Keratinocyte (primary cell): ENCODE data around the gene CHD8. TPM values are rescaled to one million over a fixed set of nuclear protein-coding genes. Genes with fewer than 3 reads are reported as not detected.

ENCODE experiments used
- DNase-seq: peaks from one replicate; pipeline ENCODE4 v3.0.0-alpha.2; 2011; ENCODE audit warnings: low read depth, missing footprints, low spot score
- FAIRE-seq: peaks from 2 replicates; lab custom pipeline; 2011; peaks lifted over from hg19 to GRCh38; lab: Jason Lieb, UNC
- H2AFZ ChIP-seq: 2 replicates; pipeline ENCODE4 v1.6.0; 2012; ENCODE audit warnings: low read length, control low read depth, inconsistent platforms; ENCODE audit not compliant: control insufficient read depth
- H3K27ac ChIP-seq: 2 replicates; pipeline ENCODE4 v1.5.1; 2011; ENCODE audit warnings: low read length; ENCODE audit not compliant: control insufficient read depth, insufficient read depth
- H3K27me3 ChIP-seq: 3 replicates; pipeline ENCODE4 v1.6.0; 2011; ENCODE audit warnings: low read length; ENCODE audit not compliant: control insufficient read depth, insufficient read depth; ENCODE audit errors: extremely low read depth
- H3K36me3 ChIP-seq, 2 experiments: 2 replicates in 1 of 2; 3 replicates in 1 of 2; pipeline ENCODE4 v1.5.1; 2011; ENCODE audit warnings: low read length in 2 of 2, mild to moderate bottlenecking in 1 of 2; ENCODE audit not compliant: control insufficient read depth in 2 of 2, insufficient read depth in 2 of 2; ENCODE audit errors: extremely low read depth in 1 of 2
- H3K4me1 ChIP-seq: 3 replicates; pipeline ENCODE4 v1.5.1; 2011; ENCODE audit warnings: low read length; ENCODE audit not compliant: control insufficient read depth, insufficient read depth; ENCODE audit errors: extremely low read depth
- H3K4me2 ChIP-seq: 3 replicates; pipeline ENCODE4 v1.6.0; 2011; ENCODE audit warnings: low read depth, low read length; ENCODE audit not compliant: control insufficient read depth, insufficient read depth; ENCODE audit errors: extremely low read depth
- H3K4me3 ChIP-seq, 3 experiments: fragments of 200-600 bp in 1 of 3; sonication (generic) in 1 of 3; 2 replicates in 2 of 3; 3 replicates in 1 of 3; pipeline ENCODE4 v1.5.1; 2011 to 2016; ENCODE audit warnings: low read length in 3 of 3, mild to moderate bottlenecking in 3 of 3, control low read depth in 2 of 3, inconsistent platforms in 1 of 3, low read depth in 1 of 3, mixed read lengths in 1 of 3, mixed run types in 1 of 3, moderate library complexity in 1 of 3; ENCODE audit not compliant: control insufficient read depth in 2 of 3, insufficient read depth in 2 of 3; ENCODE audit errors: extremely low read depth in 1 of 3
- H3K79me2 ChIP-seq: 2 replicates; pipeline ENCODE4 v1.6.0; 2012; ENCODE audit warnings: low read length; ENCODE audit not compliant: control insufficient read depth, insufficient read depth
- H3K9ac ChIP-seq: 3 replicates; pipeline ENCODE4 v1.6.0; 2011; ENCODE audit warnings: low read length; ENCODE audit not compliant: control insufficient read depth, insufficient read depth; ENCODE audit errors: extremely low read depth
- H3K9me1 ChIP-seq: 3 replicates; pipeline ENCODE4 v1.6.0; 2011; ENCODE audit warnings: low read length; ENCODE audit not compliant: control insufficient read depth, insufficient read depth; ENCODE audit errors: extremely low read depth
- H3K9me3 ChIP-seq: 2 replicates; pipeline ENCODE4 v1.5.1; 2012; ENCODE audit warnings: low read depth, low read length; ENCODE audit not compliant: control insufficient read depth
- H4K20me1 ChIP-seq: 3 replicates; pipeline ENCODE4 v1.6.0; 2011; ENCODE audit warnings: low read length; ENCODE audit not compliant: control insufficient read depth, insufficient read depth; ENCODE audit errors: extremely low read depth
- EZH2 ChIP-seq: IDR thresholded peaks from one replicate; pipeline ENCODE4 v1.6.1; 2012; ENCODE audit warnings: inconsistent platforms, mild to moderate bottlenecking, low read length, moderate library complexity
- dilution Hi-C: fragments of 300-500 bp; cut with MboI; formaldehyde crosslinking; loops from one replicate; pipeline ENCODE4 v1.7.0; 2020; ENCODE audit warnings: low sequenced_read_pairs; ENCODE audit not compliant: extremely low pct_ligation_motif_present
- polyA plus RNA-seq, 5 experiments: library from polyadenylated mRNA; depleted of rRNA in 3 of 5; stranded (reverse) in 3 of 5; stranded (forward) in 1 of 5; unstranded in 1 of 5; fragments of >200 nt; gene quantifications; 1 replicate in 1 of 5; 2 replicates in 3 of 5; 3 replicates in 1 of 5; pipeline versions ENCODE4 v1.2.1 to v1.2.3, GENCODE V29; 2011 to 2012; ENCODE audit warnings: missing spikeins in 2 of 5, low read depth in 1 of 5, low replicate concordance in 1 of 5
- TF ChIP-seq, protein P1 (sequence below), 3 experiments: IDR thresholded peaks in 1 of 3; conservative IDR thresholded peaks in 1 of 3; optimal IDR thresholded peaks in 1 of 3; 2 replicates in 2 of 3; 3 replicates in 1 of 3; pipeline versions ENCODE3 to v1.5.1; 2011; ENCODE audit warnings: low read length in 3 of 3, mild to moderate bottlenecking in 3 of 3, moderate library complexity in 2 of 3, control low read depth in 1 of 3, inconsistent platforms in 1 of 3; ENCODE audit not compliant: insufficient read depth in 2 of 3; ENCODE audit errors: extremely low read depth in 1 of 3

CHD8 gene
- polyA plus RNA-seq, 1 donor (not counting 4 experiments of a cell fraction or from before 2014, with no cell fraction given) = 24.7 TPM

DNA sequence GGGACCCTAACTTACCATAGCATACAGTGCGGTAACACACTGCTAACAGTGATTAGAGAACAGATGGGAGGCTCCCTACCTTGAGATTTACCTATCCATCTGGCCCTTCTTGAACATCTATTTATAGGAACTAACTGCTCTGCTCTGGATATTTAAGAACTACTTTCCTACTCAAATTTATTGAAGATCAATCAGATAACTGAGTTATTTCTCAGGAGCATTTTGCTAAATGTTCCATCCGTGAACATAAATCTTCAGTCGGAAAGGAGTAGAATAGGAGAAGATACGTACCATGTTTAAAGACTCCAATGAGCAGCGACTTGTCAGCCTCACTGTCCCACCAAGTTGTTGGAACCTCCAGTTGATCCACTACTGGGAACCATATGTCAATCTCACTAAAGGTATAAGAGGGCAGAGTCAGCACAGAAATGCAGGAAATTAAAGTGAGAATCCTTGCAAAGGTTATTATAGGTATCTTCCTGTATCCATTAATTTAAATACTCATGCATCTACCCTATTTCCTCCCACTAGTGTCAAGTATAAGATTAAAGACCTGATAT lies 56.5 kb downstream of the CHD8 start:
- Histone ChIP-seq H3K9me1 (no peaks in the 10 kb centered on the region), H3K4me2 (no peak overlapping the region), H3K4me3 (no peak overlapping the region), H4K20me1 (no peaks in the 10 kb centered on the region), H3K27me3 (no peaks in the 10 kb centered on the region), H3K79me2 (no peaks in the 10 kb centered on the region), H3K9me3 (no peaks in the 10 kb centered on the region), H3K36me3 (peaks cover 57 to 61% of the 10 kb centered on the region in 2 experiments), H3K27ac (no peak overlapping the region), H3K9ac (no peak overlapping the region), H3K4me1 (no peaks in the 10 kb centered on the region), H2AFZ (no peak overlapping the region)
- no peak for FAIRE-seq
- no peak for TF ChIP-seq EZH2
- TF ChIP-seq, protein P1, sequence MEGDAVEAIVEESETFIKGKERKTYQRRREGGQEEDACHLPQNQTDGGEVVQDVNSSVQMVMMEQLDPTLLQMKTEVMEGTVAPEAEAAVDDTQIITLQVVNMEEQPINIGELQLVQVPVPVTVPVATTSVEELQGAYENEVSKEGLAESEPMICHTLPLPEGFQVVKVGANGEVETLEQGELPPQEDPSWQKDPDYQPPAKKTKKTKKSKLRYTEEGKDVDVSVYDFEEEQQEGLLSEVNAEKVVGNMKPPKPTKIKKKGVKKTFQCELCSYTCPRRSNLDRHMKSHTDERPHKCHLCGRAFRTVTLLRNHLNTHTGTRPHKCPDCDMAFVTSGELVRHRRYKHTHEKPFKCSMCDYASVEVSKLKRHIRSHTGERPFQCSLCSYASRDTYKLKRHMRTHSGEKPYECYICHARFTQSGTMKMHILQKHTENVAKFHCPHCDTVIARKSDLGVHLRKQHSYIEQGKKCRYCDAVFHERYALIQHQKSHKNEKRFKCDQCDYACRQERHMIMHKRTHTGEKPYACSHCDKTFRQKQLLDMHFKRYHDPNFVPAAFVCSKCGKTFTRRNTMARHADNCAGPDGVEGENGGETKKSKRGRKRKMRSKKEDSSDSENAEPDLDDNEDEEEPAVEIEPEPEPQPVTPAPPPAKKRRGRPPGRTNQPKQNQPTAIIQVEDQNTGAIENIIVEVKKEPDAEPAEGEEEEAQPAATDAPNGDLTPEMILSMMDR (optimal IDR thresholded peaks at IDR 0.05 in 1 of 3, IDR thresholded peaks at IDR 0.05 in 1 of 3, conservative IDR thresholded peaks at IDR 0.05 in 1 of 3; ENCODE audit: extremely low read depth in 1 of 3, insufficient read depth in 2 of 3, low read length in 3 of 3) = no peak
- dilution Hi-C loops = no loop called here
- no peak for DNase-seq

DNA sequence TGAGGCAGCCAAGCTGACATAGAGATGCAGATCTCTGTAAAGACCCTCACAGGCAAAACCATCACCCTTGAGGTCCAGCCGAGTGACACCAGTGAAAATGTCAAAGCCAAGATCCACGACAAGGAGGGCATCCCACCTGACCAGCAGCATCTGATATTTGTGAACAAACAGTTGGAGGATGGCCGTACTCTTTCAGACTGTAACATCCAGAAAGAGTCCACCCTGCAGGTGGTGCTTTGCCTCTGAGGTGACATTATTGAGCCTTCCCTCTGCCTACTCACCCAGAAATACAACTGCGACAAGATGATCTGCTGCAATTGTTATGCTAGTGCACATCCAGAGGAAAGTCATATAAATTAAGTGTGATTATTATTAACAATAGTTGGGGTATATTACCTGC lies 57.0 kb downstream of the CHD8 start:
- H3K9ac ChIP-seq = no peak overlapping the region
- H3K9me3 ChIP-seq = no peaks in the 10 kb centered on the region
- H3K27me3 ChIP-seq = no peaks in the 10 kb centered on the region
- TF ChIP-seq, protein P1 (optimal IDR thresholded peaks at IDR 0.05 in 1 of 3, IDR thresholded peaks at IDR 0.05 in 1 of 3, conservative IDR thresholded peaks at IDR 0.05 in 1 of 3; ENCODE audit: extremely low read depth in 1 of 3, insufficient read depth in 2 of 3, low read length in 3 of 3) = no peak
- TF ChIP-seq EZH2 = no peak
- no peaks in the 10 kb centered on the region for H3K9me1 ChIP-seq
- H3K4me1 ChIP-seq = no peaks in the 10 kb centered on the region
- peaks cover 60 to 62% of the 10 kb centered on the region in 2 experiments for H3K36me3 ChIP-seq
- no peak overlapping the region for H3K27ac ChIP-seq
- no peak overlapping the region for H3K4me3 ChIP-seq
- no peaks in the 10 kb centered on the region for H3K79me2 ChIP-seq
- dilution Hi-C loops = no loop called here
- DNase-seq = no peak
- FAIRE-seq = no peak
- H2AFZ ChIP-seq = no peak overlapping the region
- H3K4me2 ChIP-seq = no peak overlapping the region
- no peaks in the 10 kb centered on the region for H4K20me1 ChIP-seq
